22Rv1 (cell line): Measurements from ENCODE around the gene SORCS2.

Source experiments
- CTCF ChIP-seq: fragments of 450-650 bp; IDR thresholded peaks from 2 replicates; pipeline ENCODE4 v1.5.1; 2017; ENCODE audit warnings: mild to moderate bottlenecking
- ZFX ChIP-seq: fragments of 450-650 bp; IDR thresholded peaks from 2 replicates; pipeline ENCODE4 v1.6.1; 2017; ENCODE audit warnings: antibody characterized with exemption, borderline replicate concordance

- TF ChIP-seq CTCF (no peak), ZFX (no peak)
Measured at GRCh38 chr4:7298619-7299009, 106.3 kb downstream of the SORCS2 start.
